ENCODE results near the gene COL4A1.
A peak's percentile ranks its signal among the peaks of the same experiment; 100 is the strongest.
"Not testable (repeated sequence)": the region's sequence is repeated elsewhere in the genome, so short reads cannot be mapped to it uniquely, and the experiment has no call there.

COL4A1 gene

DNA sequence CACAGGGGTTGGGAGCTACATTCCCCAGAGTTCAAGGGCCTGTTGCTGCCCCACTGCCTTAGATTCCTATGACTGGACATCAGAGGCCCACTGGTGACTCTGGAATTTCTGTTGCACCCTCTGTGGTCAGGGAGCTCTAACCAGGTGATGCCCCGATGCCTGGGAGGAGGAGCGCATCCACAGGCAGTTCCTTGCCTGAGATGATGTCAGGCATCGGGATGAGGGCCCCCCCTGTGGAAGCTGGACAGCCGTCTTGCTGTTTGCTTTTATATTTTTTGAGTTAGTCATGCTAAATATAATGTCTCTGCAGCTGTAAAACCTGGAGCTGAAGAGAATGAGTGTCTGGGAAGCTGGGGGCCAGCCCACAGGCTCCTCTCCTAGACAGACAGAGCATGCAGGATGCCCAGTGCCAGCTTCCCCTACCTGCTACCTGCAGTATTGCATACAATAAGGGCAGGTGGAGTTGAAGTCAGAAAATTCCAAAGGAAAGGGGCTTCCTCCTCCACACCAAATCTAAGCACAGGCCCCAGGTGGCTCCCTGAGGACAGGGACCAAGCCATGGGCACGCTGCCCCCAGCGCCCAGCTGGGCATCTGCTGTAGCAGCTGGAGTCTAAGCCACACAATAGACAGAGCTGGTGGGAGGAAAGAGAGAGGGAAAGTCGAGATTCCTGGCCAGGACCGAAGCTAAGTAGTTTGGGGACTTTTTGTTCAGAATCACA lies 16.4 kb upstream of the COL4A1 start:
- DNase-seq (ENCODE audit: low spot score), result peak; percentile 82

DNA sequence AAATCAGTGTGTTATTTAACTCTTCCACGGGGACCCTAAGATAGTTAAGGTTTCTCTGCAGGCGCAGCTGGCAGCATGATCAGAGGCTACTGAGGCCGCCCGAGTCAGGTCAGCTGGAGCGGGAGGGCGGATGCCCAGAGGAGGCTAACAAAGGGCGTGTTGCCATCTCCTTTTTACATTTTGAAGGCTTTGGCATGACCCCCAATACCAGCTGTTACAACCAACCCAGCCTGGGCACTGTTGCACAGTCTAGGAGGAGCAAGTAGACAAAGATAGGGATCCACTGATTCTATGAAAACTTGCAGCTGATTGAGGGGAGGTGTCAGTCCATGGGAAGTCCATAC lies 15.8 kb upstream of the COL4A1 start:
- no peak for DNase-seq (ENCODE audit: low spot score)

DNA sequence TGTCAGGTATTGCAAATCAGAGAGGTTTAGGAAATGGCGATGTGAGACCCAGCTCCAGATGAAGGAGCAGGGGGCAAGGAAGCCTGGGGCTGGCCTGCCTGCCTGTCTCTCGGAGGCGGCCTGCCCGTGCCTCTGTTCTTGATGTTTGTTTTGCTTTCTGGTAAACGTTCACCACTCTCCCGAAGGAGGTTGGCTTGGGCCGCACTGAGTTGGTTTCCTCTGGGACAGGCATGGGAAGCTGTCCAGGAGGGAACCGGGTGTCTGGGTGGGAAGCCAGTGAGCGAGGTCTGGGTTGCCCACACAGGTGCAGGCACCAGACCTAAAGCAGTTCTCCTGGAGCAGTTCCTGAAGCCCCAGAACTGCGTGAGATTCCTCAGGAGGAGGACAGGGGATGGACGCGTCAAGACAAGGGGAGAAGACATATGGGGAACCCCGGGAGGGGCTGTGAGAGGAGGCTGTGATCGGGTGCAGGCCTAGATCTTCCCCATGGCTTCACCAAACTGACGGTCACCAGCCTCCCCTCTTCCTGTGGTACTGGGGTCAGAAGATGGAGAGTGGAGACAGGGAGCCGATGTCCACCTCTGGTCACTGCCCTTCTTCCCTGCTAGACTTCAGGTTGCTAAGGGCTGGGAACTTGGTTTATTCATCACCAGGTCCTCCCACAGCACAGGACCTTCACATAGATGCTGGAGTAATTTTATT lies 15.3 kb upstream of the COL4A1 start:
- DNase-seq (ENCODE audit: low spot score), result no peak

DNA sequence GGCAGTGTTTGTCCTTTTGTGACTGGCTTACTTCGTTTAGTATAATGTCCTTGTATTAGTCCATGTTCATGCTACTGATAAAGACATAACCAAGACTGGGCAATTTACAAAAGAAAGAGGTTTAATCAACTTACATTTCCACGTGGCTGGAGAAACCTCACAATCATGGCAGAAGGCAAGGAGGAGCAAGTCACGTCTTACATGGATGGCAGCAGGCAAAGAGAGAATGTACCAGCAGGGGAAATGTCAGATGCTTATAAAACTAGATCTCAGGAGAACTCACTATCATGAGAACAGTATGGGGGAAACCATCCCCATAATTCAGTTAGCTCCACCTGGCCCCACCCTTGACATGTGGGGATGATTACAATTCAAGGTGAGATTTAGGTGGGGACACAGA lies 14.6 kb upstream of the COL4A1 start:
- not testable (repeated sequence) for DNase-seq (ENCODE audit: low spot score)

DNA sequence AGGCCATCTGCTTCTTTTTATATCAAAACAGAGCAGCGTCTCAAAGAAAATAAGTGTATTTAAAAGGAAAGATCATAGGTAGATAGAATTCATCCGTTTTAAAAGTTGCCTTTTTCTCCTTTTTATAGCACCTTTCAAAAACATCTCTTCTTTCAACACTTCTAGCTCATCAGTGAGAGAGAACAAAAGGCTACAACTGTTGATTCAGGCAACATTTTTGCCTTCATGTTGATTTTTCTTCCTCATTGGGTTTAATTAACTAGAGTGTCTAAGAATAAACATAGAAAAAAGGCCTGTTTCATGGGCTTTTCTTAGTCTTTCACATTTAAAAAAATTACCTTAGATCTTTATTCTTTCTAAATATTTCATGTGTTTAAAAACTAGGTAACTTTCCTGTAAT lies 13.7 kb upstream of the COL4A1 start:
- no peak for DNase-seq (ENCODE audit: low spot score)

DNA sequence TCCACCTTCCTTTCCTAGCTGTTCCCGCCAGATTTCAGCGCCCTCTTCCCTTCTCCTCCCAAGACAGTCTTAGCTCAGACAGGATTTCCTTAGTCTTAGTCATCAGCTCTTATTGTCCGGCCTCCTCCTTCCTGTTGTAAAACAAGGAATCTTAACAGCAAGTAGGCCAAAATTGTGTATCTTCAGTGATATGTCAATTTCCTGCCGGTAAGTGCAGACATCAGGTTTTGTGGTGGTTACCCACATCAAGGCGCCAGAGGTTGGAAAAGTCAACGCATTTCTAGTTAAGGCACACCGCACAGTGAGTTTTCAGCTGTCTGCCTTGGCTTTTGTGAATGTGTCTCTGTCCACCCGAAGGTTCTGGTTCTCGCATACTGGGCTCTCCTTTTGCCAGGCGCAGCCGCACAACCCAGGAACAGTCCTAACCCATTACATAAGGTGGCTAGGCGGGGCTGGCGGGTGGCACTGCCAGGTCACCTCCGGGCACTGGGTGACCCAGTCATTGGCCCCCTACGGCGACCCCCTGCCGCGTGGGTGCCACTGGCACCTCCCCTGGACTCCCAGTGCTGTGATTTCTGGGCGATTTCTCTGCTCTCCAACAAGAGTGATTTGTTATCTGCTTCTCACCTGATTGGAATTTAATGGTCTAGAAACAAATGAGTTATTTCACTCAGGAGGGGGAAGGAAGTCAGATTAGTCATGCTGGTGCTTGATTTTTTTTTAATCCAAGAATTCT lies 13.0 kb upstream of the COL4A1 start:
- peak; percentile 72 for DNase-seq (ENCODE audit: low spot score)

DNA sequence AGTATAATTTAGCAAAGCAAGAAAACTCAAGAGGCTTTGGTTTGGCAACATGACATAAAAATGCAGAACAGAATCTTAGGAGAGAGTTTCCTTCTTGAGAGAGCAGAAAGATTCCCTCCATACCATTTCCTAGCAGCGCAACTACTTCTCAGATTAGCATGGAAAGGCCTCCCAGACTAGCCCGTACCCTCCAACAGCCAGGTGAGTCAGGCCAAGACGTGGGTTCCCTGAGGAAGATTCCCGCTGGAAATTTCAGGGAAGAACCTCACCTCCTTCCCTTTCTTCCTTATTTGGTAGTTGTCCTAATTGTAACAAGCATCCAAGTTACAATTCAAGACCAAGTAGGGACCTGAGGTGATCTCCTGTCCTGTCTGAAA lies 12.4 kb upstream of the COL4A1 start:
- no peak for DNase-seq (ENCODE audit: low spot score)

DNA sequence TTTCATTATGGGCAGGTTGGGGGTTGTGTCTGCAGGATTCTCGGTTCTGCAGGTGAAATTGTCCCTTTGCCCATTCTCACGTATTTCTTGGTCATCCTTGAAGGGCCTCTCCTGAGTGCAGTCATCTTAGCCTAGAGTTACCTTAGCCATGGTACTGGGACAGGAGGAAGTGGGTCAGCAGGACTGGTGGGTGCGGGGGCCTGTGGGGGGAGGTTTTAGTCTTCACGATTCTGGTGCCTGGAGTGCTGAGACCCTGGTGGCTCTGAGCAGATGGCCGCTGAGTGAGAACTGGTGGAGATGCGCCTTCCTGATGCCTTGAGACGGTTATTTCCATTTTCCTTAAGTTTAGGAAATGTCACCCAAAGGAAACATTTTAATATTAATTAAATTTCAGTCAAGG lies 12.0 kb upstream of the COL4A1 start:
- DNase-seq (ENCODE audit: low spot score), result no peak

DNA sequence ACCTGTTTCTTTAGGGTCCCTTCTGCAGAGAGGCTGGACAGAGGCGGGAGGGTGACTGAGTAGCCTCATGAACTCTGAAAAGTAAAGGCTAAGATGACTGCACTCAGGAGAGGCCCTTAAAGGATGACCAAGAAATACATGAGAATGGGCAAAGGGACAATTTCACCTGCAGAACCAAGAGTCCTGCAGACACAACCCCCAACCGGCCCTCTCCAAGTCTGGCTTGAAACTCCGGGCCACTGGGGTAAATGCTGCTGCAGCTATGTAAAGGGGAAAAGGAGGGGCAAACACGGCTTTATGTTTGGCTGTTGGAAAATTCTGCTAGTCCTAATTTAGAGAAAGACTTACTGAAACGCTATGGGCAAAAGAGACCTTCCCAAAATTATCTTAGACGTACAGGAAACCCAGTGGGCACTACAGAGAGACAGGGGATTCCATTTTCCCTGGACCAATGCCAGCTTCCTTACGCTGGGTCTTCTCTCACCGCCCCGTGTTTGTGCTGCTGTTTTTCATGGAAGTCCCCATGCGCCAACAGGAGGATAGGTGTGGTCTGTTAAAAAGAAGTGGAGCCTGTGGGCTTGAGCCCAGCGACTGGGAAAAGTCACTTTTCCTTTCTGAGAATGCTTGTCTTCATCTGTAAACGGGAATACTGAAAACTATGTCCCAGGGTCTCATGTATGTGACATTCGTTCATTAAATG lies 10.7 kb upstream of the COL4A1 start:
- DNase-seq (ENCODE audit: low spot score), result no peak

DNA sequence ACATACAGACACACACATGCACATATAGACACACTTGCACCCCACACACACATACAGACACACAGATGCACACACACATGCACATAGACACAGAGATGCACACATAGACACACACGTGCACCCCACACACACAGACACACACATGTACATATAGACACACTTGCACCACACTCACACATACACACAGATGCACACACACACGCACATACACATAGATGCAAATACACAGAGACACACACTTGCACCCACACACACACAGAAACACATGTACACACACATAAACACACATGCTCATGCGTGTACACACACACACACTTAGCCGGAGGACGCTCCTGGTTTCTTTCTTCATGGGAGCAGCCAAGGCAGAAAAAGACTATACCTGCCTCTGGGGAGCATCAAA lies 10.1 kb upstream of the COL4A1 start:
- no peak for DNase-seq (ENCODE audit: low spot score)

DNA sequence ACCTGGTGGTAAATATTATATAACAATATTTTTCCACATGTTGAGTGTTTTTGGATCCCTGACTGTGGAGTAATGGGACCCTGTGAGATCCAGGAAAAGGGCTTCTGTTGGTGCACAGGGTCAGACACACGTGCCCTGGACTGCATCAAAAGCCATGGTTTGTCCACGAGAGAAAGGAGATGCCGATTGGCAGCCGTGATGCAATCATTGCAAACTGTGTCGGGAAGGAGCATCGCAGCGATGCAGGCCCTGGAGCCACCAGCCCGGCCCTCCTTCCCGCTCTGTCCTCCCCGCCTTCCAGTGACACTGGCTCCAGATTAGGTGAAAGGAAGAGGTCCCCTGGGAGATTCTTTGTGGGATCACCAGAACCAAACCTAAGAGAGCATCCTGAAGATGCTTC lies 9.2 kb upstream of the COL4A1 start:
- DNase-seq (ENCODE audit: low spot score), result no peak

DNA sequence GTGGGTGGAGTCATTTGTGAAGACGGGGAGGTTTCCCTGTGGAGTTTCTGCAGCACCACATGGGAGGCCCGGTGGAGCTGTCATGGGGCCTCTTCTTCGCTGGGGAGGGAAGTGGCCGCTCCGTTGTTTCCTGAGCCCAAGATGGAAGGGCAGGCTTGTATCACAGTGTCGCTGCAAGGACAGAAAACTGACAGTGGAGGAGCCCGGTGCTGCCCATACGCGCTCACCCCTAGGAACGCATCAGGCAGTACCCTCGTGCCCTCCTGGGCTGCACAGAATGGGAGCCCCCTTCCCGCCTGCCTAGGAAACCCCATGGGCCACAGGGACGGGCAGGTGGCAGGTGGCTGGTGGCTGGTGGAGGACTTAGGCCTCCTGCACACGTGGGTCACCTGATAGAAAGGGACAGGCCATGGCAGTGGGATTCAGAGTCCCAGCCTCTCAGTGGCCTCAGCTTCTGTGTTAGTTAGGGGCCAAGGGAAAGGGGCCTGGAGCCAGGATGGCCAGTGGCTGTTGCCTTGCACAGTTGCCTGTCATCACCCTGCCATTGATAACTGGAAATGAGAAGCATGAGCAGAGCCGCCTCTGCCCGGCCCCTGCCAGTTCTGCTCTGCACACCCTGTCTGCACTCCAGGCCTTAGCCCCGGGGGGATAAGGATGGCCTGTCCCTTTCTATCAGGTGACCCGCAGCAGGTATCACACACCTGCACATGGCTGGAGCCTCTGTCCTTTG lies 7.7 kb upstream of the COL4A1 start:
- DNase-seq (ENCODE audit: low spot score), result no peak

DNA sequence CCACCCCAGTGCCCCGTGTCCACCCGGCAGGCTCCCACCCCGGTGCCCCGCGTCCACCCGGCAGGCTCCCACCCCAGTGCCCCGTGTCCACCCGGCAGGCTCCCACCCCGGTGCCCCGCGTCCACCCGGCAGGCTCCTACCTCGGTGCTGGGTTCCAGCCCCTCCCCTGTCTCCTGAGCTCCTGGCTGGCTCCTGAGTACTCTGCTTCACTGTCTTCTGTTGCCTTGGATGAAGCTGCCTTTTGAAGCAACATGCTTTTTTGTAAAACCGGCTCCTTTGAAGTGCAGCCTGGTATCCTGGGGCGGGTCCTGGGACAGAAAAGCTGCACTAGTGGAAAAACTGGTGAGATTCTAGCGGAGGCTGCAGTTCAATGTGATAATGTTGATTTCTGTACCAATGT lies 6.8 kb upstream of the COL4A1 start:
- not testable (repeated sequence) for DNase-seq (ENCODE audit: low spot score)

DNA sequence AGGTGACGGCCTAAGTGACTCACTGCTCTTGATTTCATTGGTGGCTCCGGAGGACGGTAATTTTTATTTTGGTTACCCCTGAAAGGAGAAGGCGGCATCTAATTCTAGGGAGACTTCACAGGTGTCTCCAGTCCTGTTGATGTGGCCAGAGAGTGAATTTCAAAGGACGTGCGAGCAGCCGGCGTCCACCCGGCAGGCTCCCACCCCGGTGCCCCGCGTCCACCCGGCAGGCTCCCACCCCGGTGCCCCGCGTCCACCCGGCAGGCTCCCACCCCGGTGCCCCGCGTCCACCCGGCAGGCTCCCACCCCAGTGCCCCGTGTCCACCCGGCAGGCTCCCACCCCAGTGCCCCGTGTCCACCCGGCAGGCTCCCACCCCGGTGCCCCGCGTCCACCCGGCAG lies 6.3 kb upstream of the COL4A1 start:
- DNase-seq (ENCODE audit: low spot score), result not testable (repeated sequence)

DNA sequence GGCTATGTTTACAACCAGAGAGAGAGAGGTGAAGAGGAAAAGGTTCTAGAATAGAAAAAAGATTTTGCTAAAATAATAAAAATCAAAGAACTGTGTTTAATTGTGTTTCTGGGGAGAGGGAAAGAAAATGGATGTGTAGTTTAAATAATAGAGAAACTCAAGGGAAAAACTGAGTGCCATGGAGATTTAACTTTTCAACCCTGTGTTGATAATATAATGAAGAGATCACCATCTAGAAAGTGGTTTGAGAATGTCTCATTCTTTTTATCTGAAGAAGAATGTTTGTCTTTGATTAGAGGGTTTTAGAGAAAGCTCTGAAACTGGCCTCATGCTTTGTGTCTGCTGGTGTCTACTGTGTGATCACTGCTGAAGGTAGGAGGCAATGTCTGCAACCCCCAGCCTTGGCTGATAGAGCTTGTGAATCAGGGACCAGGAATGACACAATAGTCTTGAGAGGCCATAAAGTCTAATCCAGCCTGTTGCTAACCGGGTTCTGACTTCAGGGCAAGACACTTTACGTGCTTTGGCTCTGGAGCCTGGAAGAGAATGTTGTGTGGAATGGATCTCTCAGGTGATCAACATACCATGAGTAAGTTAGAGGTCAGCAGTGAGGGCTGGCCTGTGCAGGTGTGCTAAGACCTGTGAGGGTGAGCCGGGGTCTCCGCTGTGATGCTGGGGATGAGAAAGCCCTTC lies 5.5 kb upstream of the COL4A1 start:
- peak; percentile 84 for DNase-seq (ENCODE audit: low spot score)

DNA sequence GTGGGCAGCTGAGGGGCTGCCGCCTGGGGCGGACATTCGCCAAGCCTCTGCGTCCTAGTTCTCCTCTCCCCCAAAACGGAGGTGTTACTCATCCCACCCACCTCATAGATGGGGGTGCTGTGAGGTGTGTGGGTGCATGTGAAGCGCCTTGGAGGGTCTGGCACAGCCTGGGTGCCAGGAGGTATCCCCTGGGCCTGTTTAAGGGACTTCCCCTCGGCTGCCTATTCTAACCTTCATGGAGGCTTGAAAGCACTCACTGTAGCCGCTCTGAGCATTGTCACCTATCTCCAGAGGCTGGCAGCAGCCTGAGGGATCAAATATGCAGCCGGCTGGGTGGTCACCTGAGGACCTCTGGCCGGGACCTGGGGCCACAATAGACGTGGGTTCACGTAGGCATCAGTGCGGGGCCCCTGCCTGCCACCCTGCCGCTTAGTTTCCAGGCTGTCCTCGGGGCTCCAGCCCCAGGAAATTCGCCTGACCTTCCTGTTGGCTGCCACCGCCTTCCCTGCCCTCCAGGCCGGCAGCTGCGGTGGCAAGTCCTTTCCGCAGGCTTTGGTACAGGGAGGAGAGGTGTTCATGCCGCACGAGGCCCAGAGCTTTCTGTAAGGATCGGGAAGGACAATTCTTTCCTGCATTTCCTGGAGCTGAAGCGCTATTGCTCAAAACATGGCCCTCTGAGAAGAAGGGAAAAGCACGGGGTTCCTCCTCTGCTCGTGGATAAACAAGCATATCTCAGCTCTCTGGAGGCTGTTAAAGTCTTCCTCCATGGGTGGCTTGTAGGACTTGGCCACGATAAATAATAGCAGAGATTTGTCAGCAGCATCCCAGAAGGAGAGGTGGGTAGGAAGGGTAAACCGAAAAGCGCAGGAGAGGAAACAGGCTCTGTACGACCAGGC lies 4.7 kb upstream of the COL4A1 start:
- DNase-seq (ENCODE audit: low spot score), result no peak

DNA sequence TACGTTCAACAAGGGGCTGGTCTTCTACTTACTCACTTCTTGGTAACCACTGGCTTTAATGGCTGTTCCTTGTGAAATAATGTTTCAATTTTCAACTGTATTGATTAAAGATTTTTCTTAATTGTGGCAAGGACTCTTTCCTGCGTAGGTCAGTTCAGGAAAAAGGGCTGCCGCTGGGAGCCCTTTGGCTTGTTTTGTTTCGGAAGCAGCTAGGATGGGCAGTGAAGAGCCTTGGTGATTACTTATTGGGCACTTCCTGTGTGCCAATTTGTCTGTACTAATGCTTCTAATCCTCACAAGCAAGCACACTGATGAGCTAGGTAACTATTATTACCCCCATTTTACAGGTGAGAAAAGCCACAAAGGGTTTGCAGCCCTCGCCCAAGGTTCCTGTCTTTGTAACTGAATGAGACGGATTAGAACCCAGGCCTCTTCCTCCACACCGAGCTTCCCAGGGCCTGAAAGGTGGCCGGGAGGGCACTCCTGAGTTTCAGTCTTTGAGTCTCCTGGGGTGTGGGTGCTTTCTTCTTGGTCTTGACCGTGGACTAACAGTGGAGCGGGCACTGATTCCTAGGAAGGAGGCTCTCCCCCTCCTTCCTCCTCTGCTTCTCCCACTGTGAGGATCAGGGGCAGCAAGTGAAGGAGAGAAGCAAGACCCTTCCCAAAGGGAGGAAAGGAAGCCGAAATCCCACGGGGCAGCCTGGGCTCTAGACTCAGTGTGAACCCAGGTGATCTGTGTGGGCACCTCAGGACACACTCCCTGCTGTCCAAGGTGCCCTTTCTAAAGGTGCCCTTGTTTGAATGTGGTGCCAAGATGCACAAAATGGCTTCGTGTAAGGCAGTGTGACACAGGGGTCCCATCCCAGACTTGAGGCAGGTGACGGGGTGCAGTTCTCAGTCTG lies 3.8 kb upstream of the COL4A1 start:
- DNase-seq (ENCODE audit: low spot score), result no peak

DNA sequence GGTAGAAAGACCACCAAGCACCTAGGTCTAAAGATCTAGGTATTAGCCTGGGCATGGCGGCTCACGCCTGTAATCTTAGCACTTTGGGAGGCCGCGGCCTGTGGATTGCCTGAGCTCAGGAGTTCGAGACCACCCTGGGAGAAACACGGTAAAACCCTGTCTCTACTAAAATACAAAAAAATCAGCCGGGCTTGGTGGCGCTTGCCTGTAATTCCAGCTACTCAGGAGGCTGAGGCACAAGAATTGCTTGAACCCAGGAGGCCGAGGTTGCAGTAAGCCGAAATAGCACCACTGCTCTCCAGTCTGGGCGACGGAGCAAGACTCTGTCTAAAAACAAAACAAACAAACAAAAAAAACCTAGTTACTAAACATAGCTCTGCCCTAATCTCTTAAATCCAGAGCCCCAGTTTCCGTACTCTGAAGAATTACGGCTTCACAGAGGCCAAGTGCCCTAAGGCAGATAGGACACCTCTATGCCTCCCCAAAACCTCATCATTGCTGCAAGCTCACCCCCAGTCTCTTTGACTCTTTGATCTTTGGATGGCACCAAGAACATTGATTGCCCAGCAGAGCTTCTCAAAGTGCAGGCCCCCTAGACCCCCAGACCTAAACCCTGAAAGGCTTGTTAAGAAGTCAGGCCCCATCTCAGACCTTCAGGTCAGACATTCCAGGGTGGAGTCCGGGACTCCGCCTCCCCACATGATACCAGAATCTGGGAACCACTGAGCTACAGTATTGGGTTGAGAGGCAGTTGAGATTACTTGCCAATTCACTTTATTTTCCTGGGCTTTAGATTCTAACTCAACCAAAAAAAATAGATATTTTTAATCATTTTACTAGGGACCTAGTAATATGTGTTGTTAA lies 2.9 kb upstream of the COL4A1 start:
- no peak for DNase-seq (ENCODE audit: low spot score)
